A673 (cell line): ENCODE measurements around the gene FNDC10. TPM values are rescaled to one million over a fixed set of nuclear protein-coding genes. Genes with fewer than 3 reads are reported as not detected.
"Not testable (repeated sequence)": the region's sequence is repeated elsewhere in the genome, so short reads cannot be mapped to it uniquely, and the experiment has no call there.

Experiments
- Bru-seq: library from RNA; stranded (reverse); fragments of 400-500 nt; gene quantifications from one replicate; lab custom pipeline; 2021; lab: Mats Ljungman, UMichigan
- BruChase-seq, 2 experiments: library from RNA; stranded (reverse); fragments of 400-500 nt; gene quantifications; one replicate each; lab custom pipeline; 2021; lab: Mats Ljungman, UMichigan
- BruUV-seq: library from RNA; stranded (reverse); fragments of 400-500 nt; replicated peaks from 2 replicates; lab custom pipeline; 2021; lab: Mats Ljungman, UMichigan
- CTCF ChIA-PET: fragments of 300-600 bp; sonication (Branson Sonifier 250); formaldehyde crosslinking; loops from one replicate; lab custom pipeline; 2022; ENCODE audit warnings: antibody characterized with exemption; lab: Charles Lee
- POLR2A ChIA-PET: fragments of 300-600 bp; sonication (Branson Sonifier 250); formaldehyde crosslinking; loops from one replicate; lab custom pipeline; 2022; ENCODE audit warnings: antibody characterized with exemption; ENCODE audit not compliant: low non-redundant PET; lab: Charles Lee
- DNase-seq: peaks from one replicate; pipeline ENCODE4 v3.0.0-alpha.2; 2015; ENCODE audit warnings: low spot score
- H3K27ac ChIP-seq: fragments of 200-600 bp; sonication (generic); 2 replicates; pipeline ENCODE4 v1.5.1; 2016; ENCODE audit warnings: mixed run types, low read depth, mild to moderate bottlenecking, mixed read lengths, antibody characterized with exemption, low read length; ENCODE audit not compliant: poor library complexity, severe bottlenecking
- H3K27me3 ChIP-seq: fragments of 200-600 bp; sonication (generic); replicated peaks from 2 replicates; pipeline ENCODE4 v1.6.1; 2017; ENCODE audit warnings: mixed run types, low read depth, mild to moderate bottlenecking, mixed read lengths, antibody characterized with exemption, low read length; ENCODE audit not compliant: insufficient read depth, poor library complexity
- H3K36me3 ChIP-seq: fragments of 200-600 bp; sonication (generic); 2 replicates; pipeline ENCODE4 v1.6.1; 2016; ENCODE audit warnings: mixed run types, mild to moderate bottlenecking, mixed read lengths, antibody characterized with exemption, low read length; ENCODE audit not compliant: insufficient read depth, poor library complexity, severe bottlenecking
- H3K4me1 ChIP-seq: fragments of 200-600 bp; sonication (generic); 2 replicates; pipeline ENCODE4 v1.6.1; 2017; ENCODE audit warnings: mixed run types, mild to moderate bottlenecking, mixed read lengths, antibody characterized with exemption, low read length; ENCODE audit not compliant: insufficient read depth, poor library complexity, severe bottlenecking
- H3K4me3 ChIP-seq: fragments of 200-600 bp; sonication (generic); 2 replicates; pipeline ENCODE4 v1.5.1; 2016; ENCODE audit warnings: low read depth, mixed run types, mild to moderate bottlenecking, mixed read lengths, low read length; ENCODE audit not compliant: poor library complexity, severe bottlenecking
- H3K9me3 ChIP-seq: fragments of 200-600 bp; sonication (generic); 2 replicates; pipeline ENCODE4 v1.6.1; 2016; ENCODE audit warnings: mixed run types, low read depth, mild to moderate bottlenecking, mixed read lengths, antibody characterized with exemption, low read length; ENCODE audit not compliant: poor library complexity, severe bottlenecking
- EZH2 ChIP-seq: fragments of 200-600 bp; sonication (generic); IDR thresholded peaks from 2 replicates; pipeline ENCODE4 v1.6.1; 2017; ENCODE audit warnings: borderline replicate concordance, low read depth, mild to moderate bottlenecking, mixed read lengths, antibody characterized with exemption, low read length; ENCODE audit not compliant: poor library complexity, severe bottlenecking
- intact Hi-C: fragments of 100-400 bp; cut with micrococcal nuclease; formaldehyde crosslinking; loops from one replicate; pipeline ENCODE4 v1.10.0; 2022; ENCODE audit not compliant: unreplicated experiment
- long read RNA-seq: library from polyadenylated mRNA; stranded (forward); transcript quantifications from one replicate; pipeline ENCODE4 v2.0.0, GENCODE V29; 2022
- total RNA-seq: library from RNA; stranded (reverse); gene quantifications from 2 replicates; pipeline ENCODE4 v1.2.3, GENCODE V29; 2021

The FNDC10 gene
- total RNA-seq, result 1.7 and 2.5 TPM in 2 replicates
- percentile 24 among the genes with signal in this experiment for Bru-seq, nascent RNA
- BruChase-seq, experiment 1, labeled RNA remaining after a 2-hour chase, result percentile 24 among the genes with signal in this experiment
- BruChase-seq, experiment 2, labeled RNA remaining after a 6-hour chase, result percentile 30 among the genes with signal in this experiment
- long read RNA-seq, transcript FNDC10-201 (1 exons, 2,085 nt), result major isoform, 12 of 12 reads
- long read RNA-seq, partial matches to known transcripts, result 0 of 12 reads
- long read RNA-seq, other reads (novel, unspliced or antisense), result 0 of 12 reads

DNA sequence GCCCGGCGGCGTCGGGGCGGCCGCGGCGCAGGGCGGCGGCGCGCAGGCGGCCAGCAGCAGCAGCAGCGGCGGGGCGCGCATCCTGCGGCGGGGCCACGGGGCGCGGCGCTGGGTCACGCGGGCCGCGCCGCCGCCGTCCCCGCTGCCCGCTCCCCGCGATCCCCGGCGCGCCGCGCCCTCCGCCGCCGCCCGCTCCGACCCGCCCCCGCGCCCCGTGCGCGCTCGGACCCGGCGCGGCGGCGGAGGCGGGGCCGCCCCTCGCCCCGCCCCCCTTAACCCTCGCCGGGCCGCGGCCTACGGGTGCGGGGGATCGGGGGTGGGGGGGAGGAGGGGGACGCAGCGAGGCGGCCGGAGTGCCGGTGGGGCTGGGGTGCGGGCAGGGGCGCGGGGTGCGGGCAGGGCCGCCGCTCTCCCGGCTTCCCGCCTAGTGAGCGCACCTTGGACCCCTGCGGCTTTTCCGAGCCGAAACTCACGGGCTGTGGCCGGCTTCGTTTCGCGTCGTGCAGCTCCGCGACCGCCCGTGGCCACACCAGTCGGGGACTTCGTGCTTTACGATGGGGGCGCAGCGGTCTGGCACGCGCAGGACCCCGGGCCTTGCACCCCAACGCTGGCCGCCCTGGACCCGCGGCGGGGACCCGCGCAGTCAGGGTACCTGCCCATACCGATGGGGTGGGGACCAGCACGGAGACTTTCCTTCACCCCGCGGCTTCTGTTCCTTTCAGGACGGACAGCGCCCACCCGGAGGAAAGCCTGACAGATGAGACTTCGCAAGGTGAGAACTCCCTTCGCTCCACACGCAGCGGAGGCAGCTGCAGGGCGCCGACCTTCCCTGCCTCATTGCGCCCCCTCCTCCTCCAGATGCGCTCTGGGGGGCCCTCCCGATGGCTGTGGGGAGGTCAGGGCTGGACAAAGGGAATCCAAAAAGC, at the start of gene FNDC10:
Gene FNDC10 (minus strand): TSS at position 201 of the 926 bp plus-strand sequence. CDS start 120 bp downstream, at position 81.
- POLR2A ChIA-PET, result no interaction called here

DNA sequence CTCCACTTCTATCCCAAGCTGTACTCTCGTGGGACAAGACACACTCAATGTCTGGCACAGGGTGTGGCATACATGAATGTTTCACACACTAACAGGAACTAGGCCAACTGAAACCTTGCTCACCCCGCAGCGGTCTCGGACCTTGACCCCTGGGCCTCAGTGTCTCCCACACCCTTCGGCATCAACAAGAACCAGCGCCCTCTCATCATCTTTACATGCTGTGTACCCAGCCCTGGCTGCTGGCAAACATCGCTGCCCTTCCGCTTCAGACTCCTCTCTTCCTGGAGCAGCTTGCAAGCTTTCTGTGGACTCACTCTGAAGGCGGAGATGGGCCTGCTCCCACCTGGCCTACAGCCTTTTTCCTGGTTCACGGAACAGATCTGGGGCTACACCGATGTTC, 48.3 kb upstream of the FNDC10 start:
- H3K4me3 ChIP-seq, intact Hi-C loops, H3K9me3 ChIP-seq, H3K4me1 ChIP-seq, CTCF ChIA-PET, DNase-seq, H3K27me3 ChIP-seq, BruUV-seq, H3K27ac ChIP-seq, POLR2A ChIA-PET: not testable (repeated sequence)
- H3K36me3 ChIP-seq, result peaks cover 33% of the 10 kb centered on the region

More for the DNA sequence above, at the start of gene FNDC10:
- Histone ChIP-seq H3K4me1 (no peaks in the 10 kb centered on the region), H3K36me3 (no peaks in the 10 kb centered on the region), H3K9me3 (no peaks in the 10 kb centered on the region), H3K4me3 (peak within 1 kb of the TSS; percentile 38), H3K27ac (no peak within 1 kb of the TSS), H3K27me3 (no peaks in the 10 kb centered on the region)
- BruUV-seq, result no TSS peak
- no peak for DNase-seq
- CTCF ChIA-PET, result no interaction called here
- no peak for TF ChIP-seq EZH2
- intact Hi-C loops, result no loop called here

DNA sequence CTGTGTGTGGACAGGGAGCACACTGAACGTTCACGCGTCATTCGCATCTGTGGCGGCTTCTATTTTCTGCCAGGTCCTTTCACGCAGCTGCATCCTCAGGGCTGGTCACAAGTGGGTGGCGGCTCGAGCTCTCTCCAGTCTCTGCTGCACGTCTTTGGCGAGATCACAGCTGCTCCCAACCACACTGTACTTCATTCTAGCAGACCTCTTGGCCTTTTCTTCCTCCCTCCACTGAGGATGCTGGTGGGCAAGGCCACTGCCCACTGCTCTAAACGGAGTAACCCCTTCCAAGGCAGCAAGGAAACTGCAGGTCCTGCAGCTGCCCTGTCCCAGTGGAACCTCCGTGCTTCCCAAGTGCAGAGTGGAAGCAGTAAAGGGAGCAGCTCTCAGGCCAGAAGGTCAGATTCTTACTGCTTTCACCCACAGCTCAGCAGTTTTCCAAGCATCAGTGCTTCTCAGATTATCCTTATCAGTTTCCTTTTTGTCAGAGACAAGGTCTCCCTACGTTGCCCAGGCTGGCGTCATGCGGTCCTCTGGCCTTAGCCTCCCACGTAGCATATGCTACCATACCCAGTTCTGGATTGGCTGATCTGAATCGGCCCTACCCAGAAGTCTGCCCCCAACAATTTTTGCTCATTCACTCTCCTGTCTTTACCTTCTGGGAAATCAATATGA, 47.8 kb upstream of the FNDC10 start:
- BruUV-seq, H3K9me3 ChIP-seq, DNase-seq, CTCF ChIA-PET, H3K27ac ChIP-seq, H3K4me3 ChIP-seq, H3K27me3 ChIP-seq, POLR2A ChIA-PET, intact Hi-C loops, H3K4me1 ChIP-seq: not testable (repeated sequence)
- peaks cover 32% of the 10 kb centered on the region for H3K36me3 ChIP-seq

DNA sequence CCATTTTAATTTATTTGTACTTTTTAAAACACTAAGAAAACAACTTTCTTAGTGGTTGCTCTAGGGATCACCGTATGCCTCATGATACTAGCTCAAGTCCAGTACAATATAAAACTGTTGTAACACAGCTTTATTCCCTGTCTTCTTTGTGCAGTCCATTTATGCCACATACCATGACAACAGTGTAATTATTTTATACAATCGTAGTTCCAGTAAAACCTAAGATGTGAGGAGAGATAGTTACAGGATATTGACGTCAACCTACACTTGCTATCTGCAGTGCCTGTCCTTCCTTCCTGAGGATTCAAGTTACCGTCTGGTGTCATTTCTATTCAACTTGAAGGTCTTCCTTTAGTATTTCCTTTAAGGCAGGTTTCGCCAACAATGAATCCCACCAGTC, 46.4 kb upstream of the FNDC10 start:
- H3K27ac ChIP-seq, H3K9me3 ChIP-seq, intact Hi-C loops, H3K4me1 ChIP-seq, BruUV-seq, H3K4me3 ChIP-seq, CTCF ChIA-PET, H3K27me3 ChIP-seq, POLR2A ChIA-PET, DNase-seq: not testable (repeated sequence)
- H3K36me3 ChIP-seq, result peaks cover 20% of the 10 kb centered on the region

DNA sequence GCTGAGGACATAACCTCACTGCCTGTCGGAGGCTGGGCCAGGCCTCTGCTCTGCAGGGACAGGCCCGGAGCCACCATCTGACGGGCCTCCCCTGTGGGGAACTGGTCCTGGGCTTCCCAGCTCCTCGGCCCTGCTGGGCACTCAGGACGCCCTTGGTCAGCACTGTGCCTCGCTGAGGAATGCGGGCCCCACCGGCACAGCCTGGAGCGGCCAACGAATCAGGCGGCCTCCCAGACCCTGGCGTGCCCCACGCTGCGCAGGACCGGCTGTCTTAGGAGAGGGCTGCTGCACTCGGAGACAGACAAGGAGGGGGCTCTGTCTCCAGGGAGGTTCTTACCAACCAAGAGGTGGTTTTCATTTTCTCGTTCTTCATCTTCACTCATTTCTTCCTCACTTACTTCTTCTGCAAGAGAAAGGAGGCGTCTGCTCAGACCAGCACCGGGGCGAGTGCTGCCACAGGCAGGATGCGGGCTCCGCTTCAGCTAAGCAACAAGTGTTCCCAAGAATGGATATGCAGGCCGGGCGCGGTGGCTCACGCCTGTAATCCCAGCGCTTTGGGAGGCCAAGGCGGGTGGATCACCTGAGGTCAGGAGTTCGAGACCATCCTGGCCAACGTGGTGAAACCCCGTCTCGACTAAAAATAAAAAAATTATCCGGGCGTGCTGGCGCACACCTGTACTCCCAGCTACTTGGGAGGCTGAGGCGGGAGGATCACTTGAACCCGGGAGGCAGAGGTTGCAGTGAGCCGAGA, 41.0 kb upstream of the FNDC10 start:
- H3K36me3 ChIP-seq, CTCF ChIA-PET, POLR2A ChIA-PET, intact Hi-C loops, H3K4me3 ChIP-seq, H3K27ac ChIP-seq, H3K9me3 ChIP-seq, H3K4me1 ChIP-seq, DNase-seq, H3K27me3 ChIP-seq, BruUV-seq: not testable (repeated sequence)

- H3K9me3 ChIP-seq, H3K27ac ChIP-seq, DNase-seq, H3K27me3 ChIP-seq, BruUV-seq, POLR2A ChIA-PET, CTCF ChIA-PET, H3K4me1 ChIP-seq, intact Hi-C loops, H3K36me3 ChIP-seq, H3K4me3 ChIP-seq: not testable (repeated sequence)
These were observed 40.1 kb upstream of the FNDC10 start for GRCh38 chr1:1640081-1640480.
